Fibroblast of skin of back (primary cell): ENCODE results near the gene CDYL.
"Not testable (repeated sequence)": the region's sequence is repeated elsewhere in the genome, so short reads cannot be mapped to it uniquely, and the experiment has no call there.

Source experiments
- DNase-seq: peaks from one replicate; pipeline ENCODE4 v3.0.0-alpha.2; 2013

Gene CDYL

DNA sequence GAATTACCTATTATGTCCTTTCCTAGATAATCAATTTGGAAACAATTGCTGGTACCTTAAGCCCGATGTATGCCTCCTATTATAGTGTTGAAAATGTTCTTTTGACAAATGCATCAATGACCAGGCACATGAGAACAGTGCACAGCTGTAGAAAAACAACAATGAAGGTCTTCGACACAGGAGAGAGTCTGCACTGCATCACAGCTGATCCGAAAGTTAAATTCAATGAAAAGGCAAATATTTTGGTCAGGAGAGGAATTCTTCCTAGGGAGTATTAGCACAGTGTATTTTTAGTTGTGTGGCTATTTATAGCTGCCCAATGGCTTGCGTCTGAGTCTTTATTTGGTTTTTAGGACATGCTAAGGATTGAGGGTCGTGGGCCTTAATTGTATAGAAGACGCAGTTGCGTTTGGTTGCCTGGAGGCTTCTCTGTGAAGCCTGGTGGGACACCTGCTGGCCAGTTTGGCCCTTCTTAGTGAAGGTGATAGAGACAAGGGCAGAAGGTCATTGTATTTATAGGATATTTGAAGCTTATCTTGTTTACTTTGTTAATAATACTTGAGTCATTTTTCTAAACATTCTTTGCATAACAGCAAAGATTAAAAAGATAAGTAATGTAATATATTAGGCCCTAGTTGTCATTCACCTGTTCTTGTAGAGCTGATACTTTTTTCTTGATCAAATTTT, 72.3 kb downstream of the CDYL start:
- peak; percentile 12 for DNase-seq

DNA sequence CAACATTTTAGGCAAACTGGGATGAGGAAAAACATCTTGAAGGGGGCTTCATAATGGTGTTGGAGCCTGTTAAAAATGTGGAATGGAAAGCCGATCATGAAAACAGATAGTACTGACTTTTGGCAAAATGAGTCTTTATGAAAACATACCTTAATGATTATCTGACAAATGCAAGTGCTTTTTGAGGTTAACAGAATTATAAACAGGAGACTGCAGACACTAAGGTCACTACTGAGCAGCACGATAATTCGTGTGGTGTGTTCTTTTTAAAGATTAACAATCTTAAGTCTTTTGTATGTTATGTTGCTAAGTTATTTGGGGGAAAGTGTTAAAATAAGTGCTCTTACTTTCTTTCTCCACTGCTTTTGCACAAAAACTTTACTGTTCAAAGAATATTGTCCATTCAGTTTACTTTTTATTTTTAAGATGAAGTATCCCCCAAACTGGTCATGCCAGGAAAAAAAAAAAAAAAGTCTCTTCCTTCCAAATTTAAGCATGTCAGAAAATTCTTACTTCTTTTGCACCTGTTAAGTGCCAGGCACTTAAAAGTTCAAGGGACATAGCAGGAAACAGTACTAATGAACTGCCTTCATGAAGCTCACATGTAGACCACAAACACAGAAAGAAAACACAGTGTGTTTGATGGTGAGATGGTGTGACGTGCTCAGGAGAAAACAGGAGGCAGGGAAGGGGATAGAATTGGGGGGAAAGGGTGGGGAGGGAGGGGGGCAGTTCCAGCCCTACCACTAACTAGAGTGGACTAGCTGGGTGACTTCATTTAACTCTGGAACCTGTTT, 73.2 kb downstream of the CDYL start:
- DNase-seq = peak; percentile 12

- no peak for DNase-seq
Measured at GRCh38 chr6:4851035-4851434, 74.8 kb downstream of the CDYL start.

GRCh38 chr6:4852186-4852585, 76.0 kb downstream of the CDYL start:
- DNase-seq = not testable (repeated sequence)

DNA sequence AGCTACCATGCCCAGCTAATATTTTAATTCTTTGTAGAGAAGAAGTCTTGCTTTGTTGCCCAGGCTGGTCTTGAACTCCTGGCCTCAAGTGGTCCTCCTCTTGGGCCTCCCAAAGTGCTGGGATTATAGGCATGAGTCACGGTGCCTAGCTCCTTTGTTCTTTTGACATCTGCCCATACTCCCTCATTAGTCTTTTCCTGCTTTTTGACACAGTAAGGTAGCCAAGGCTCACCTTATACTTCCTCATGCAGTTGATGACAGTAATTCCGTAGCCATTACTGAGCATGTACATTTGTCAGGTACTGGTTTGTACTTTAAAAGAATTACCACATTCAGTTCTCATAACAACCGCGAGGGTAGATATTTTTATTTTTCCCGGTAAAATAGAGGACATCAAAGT, 76.7 kb downstream of the CDYL start:
- DNase-seq = no peak

GRCh38 chr6:4853349-4853748, 77.1 kb downstream of the CDYL start:
- DNase-seq = no peak

DNA sequence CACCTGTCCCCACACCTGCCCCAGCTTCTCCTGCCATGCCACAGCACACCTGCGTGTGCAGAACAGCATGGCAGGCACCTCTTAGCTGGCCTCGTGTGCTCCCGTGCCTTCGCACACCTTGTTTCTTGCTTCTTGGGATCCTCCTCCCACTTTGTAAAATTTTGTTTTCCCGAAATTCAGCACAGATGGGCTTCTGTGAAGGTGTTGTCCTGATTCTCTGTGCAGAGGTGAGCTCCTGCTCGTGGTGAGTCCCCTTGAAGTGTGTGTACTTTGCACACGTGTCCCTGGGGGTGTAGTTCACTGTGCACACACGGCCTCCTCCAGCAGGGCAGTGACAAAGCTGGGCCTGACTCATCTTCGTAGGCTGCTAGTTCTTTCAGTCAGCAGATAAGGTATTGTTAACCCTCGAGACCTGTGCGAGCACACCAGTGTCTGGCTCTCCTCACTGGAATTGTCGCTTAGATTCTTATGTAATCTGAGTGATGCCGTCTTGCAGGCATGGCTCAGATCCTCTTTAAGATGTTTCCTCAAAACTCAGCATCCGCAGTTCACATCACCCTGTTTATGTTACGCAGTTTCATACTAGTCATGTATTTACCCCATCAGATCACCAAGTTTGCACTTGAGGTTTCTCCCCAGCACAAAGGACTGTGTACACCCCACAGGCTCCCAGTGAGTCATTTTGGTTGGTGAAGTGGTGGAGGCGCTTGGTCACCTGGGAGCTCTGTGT, 77.7 kb downstream of the CDYL start:
- no peak for DNase-seq

GRCh38 chr6:4856785-4857184, 80.6 kb downstream of the CDYL start:
- no peak for DNase-seq

- no peak for DNase-seq
Measured at GRCh38 chr6:4858194-4859015, 82.2 kb downstream of the CDYL start.

- DNase-seq = no peak
Measured at GRCh38 chr6:4860387-4860786, 84.2 kb downstream of the CDYL start.

GRCh38 chr6:4861564-4861963, 85.4 kb downstream of the CDYL start:
- no peak for DNase-seq

- DNase-seq = no peak
Measured at GRCh38 chr6:4864519-4864918, 88.3 kb downstream of the CDYL start.

GRCh38 chr6:4865006-4865405, 88.8 kb downstream of the CDYL start:
- DNase-seq = not testable (repeated sequence)

DNA sequence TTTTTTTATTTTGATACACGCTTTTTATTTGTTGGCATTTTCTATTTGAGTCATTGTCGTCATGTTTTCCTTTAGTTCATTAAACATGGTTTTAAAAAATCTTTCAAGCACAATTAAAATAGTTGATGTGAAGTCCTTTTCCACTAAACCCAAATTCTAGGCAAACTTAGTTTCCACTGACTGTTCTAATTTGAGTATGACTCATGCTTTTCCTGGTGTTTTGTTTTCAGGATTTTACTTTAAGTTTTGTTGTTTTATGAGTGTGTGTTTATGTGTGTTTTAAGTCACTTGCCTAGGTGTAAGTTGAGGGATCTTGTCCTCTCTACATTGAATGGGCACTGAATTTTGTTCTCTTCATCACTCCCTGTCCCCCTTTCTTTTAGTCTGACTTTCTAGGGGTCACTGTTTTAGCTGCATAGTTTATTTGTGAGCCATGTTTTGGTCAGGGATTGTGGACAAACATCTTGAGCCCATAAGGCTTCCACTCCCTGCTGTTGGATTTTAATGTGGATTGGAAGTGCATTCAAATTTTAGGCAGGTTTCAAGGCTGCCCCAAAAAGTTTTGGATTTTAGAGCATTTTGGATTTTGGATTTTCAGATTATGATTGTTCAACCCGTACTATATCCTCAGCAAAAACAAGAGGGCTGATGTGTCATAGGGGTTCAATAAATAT, 94.8 kb downstream of the CDYL start:
- DNase-seq = no peak

- DNase-seq = no peak
Measured at GRCh38 chr6:4871825-4872224, 95.6 kb downstream of the CDYL start.

GRCh38 chr6:4872841-4873240, 96.6 kb downstream of the CDYL start:
- peak; percentile 49 for DNase-seq

DNA sequence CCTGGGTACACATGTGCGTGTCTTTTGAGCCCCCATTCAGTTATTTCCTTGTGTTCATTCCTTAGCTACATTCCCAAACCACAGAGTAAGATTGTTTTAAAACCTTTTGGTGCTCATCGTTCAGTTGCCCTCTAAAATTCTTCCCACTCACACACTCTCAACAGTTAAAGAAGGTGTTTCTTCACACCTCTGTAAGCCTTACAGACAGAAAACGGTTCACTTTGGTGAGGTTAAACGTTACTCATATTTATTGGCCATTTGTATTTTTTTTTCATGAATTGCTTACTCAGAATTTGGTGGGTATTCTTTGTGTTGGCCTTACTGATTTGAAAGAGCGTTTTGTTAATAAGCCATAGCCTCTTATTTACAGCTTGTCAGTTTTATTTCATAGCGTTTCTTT, 97.7 kb downstream of the CDYL start:
- DNase-seq = no peak

GRCh38 chr6:4879741-4880275, 103.6 kb downstream of the CDYL start:
- DNase-seq = no peak

DNA sequence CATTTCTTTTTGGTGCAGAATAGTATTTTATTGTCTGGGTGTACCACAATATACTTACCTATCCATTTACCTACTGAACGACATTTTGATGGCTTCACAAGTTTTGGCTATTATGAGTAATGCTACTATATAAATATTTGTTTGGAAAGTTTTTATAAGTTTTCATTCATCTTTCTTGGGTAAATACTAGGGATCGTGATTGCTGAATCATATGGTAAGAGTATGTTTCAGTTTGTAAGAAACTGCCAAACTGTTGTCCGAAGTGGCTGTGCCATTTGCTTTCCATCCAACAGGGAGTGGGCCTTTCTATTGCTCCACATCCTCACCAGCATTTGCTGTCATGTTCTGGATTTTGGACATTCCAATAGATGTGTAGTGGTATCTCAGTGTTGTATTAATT, 104.2 kb downstream of the CDYL start:
- DNase-seq = no peak

DNA sequence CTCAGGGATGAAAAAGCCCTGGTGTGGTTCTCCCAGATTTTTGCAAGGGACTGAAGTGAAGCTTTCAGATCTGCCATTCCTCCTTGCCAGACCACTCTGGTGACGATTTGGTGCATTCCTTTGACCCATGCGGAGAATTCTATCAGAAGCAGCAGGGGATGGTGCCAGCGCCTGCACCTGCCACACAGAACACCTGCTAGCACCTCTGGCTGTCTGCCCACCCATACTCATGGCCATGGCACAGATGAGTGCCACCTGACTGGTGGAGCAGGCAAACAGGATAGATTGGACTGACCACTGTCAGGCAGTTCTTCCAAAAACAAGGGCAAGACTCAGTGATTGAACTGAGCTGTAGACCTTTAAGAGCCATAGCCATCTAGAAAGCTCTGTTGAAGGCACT, 107.1 kb downstream of the CDYL start:
- no peak for DNase-seq

- DNase-seq = no peak
Measured at GRCh38 chr6:4884646-4885340, 108.6 kb downstream of the CDYL start.
